Caco-2 (cell line): Measurements from ENCODE around the gene PAX7. TPM values are rescaled to one million over a fixed set of nuclear protein-coding genes. Genes with fewer than 3 reads are reported as not detected.

Source experiments
- BruUV-seq: library from RNA; stranded (reverse); fragments of 400-500 nt; replicated peaks from 2 replicates; lab custom pipeline; 2021; lab: Mats Ljungman, UMichigan
- CTCF ChIA-PET: fragments of 300-600 bp; sonication (Branson Sonifier 250); formaldehyde crosslinking; loops from one replicate; lab custom pipeline; 2022; ENCODE audit warnings: antibody characterized with exemption; lab: Charles Lee
- POLR2A ChIA-PET: fragments of 300-600 bp; sonication (Branson Sonifier 250); formaldehyde crosslinking; loops from one replicate; lab custom pipeline; 2022; ENCODE audit warnings: antibody characterized with exemption; lab: Charles Lee
- DNase-seq, 2 experiments: peaks; one replicate each; pipeline versions ENCODE4 v3.0.0 to v3.0.0-alpha.2; 2020 to 2022
- H3K27me3 ChIP-seq: replicated peaks from 2 replicates; pipeline ENCODE4 v1.6.0; 2011; ENCODE audit warnings: low read length; ENCODE audit not compliant: control insufficient read depth, insufficient read depth
- H3K36me3 ChIP-seq: 2 replicates; pipeline ENCODE4 v1.5.1; 2011; ENCODE audit warnings: low read length; ENCODE audit not compliant: control insufficient read depth, insufficient read depth
- H3K4me1 ChIP-seq: fragments of 250-450 bp; sonication (Bioruptor Pico); 2 replicates; pipeline ENCODE4 v1.5.1; 2020; ENCODE audit warnings: mild to moderate bottlenecking
- H3K4me3 ChIP-seq: 2 replicates; pipeline ENCODE4 v1.5.1; 2011; ENCODE audit warnings: low read depth, mild to moderate bottlenecking, control low read depth, low read length
- H3K9me3 ChIP-seq: fragments of 250-450 bp; sonication (Bioruptor Pico); 2 replicates; pipeline ENCODE4 v1.5.1; 2020; ENCODE audit warnings: mild to moderate bottlenecking, moderate library complexity
- H3K27ac Mint-ChIP-seq: one replicate; pipeline ENCODE4 v1.8.0; 2022; ENCODE audit warnings: mixed read lengths; ENCODE audit not compliant: unreplicated experiment
- H3K27me3 Mint-ChIP-seq: one replicate; pipeline ENCODE4 v1.8.0; 2022; ENCODE audit warnings: mixed read lengths; ENCODE audit not compliant: insufficient read depth, unreplicated experiment
- H3K36me3 Mint-ChIP-seq: one replicate; pipeline ENCODE4 v1.8.0; 2022; ENCODE audit warnings: mild to moderate bottlenecking, mixed read lengths; ENCODE audit not compliant: insufficient read depth, unreplicated experiment
- H3K4me1 Mint-ChIP-seq: one replicate; pipeline ENCODE4 v1.8.0; 2022; ENCODE audit warnings: low read depth, mixed read lengths; ENCODE audit not compliant: unreplicated experiment
- H3K4me3 Mint-ChIP-seq: one replicate; pipeline ENCODE4 v1.8.0; 2022; ENCODE audit warnings: mild to moderate bottlenecking, moderate library complexity, mixed read lengths; ENCODE audit not compliant: unreplicated experiment
- H3K9me3 Mint-ChIP-seq: one replicate; pipeline ENCODE4 v1.8.0; 2022; ENCODE audit warnings: mixed read lengths; ENCODE audit not compliant: unreplicated experiment
- intact Hi-C: fragments of 100-400 bp; cut with micrococcal nuclease; formaldehyde crosslinking; loops from one replicate; pipeline ENCODE4 v1.10.0; 2022; ENCODE audit not compliant: unreplicated experiment
- total RNA-seq: library from RNA; stranded (reverse); gene quantifications from 2 replicates; pipeline ENCODE4 v1.2.3, GENCODE V29; 2022
- TF ChIP-seq, protein P1 (sequence below), 2 experiments: fragments of 200-600 bp in 1 of 2; IDR thresholded peaks; 1 replicate in 1 of 2; 2 replicates in 1 of 2; pipeline versions ENCODE4 v1.5.1 to v1.8.0; 2011 to 2022; ENCODE audit warnings: antibody characterized with exemption in 1 of 2, control low read depth in 1 of 2, inconsistent platforms in 1 of 2, low read depth in 1 of 2, low read length in 1 of 2, mild to moderate bottlenecking in 1 of 2, moderate library complexity in 1 of 2; ENCODE audit not compliant: insufficient read depth in 1 of 2, severe bottlenecking in 1 of 2, unreplicated experiment in 1 of 2

Gene PAX7
- total RNA-seq, 1 experiment from 2014 or later, result 0.18 TPM

DNA sequence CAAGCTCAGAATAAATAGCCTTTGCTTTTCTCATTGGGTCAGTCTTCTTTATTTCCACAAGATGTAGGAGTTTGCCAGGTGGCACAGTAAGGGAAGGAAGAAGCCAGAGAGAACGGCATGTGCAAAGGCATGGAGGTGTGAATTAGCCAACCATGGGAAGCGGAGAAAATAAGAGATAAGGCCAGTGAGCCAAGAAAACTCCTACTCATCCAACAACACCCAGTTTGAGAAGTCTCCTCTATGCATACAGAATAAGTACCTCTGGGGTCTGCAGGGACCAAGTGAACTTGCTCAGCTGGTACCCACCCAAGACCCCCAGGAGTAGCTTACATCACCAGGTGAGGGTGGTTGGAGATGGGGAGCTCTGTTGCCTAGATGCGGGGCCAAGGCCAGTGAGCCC is 162.1 kb downstream of the PAX7 start:
- no peak overlapping the region for H3K4me3 Mint-ChIP-seq
- POLR2A ChIA-PET, result interaction anchor here (0.5 kb wide), 1 partner anchor 67 kb away, joined by 6 read pairs; no protein-coding TSS in a partner anchor

DNA sequence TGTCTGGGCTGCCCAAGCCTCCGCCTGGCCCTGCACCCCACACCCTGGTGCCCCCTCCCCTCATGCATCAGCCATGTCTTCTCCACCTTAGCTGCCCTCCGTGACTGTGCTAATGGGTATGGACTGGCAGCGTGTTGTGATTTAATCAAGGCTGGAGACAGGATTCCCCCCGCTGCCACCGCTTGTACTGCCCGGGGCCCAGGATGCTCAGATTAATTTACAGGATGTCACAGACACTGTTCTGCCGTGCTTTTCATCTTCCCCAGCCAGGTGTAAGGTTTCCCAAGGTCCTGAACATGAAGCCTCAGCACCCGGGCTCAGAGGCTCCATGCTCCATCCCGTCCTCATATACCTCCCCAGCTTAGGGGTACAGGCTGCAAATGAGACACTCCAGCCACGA is 162.5 kb downstream of the PAX7 start:
- no peak overlapping the region for H3K4me3 Mint-ChIP-seq
- no peak for DNase-seq
- Histone ChIP-seq H3K36me3 (no peaks in the 10 kb centered on the region), H3K4me3 (no peak overlapping the region), H3K4me1 (no peaks in the 10 kb centered on the region), H3K27me3 (no peaks in the 10 kb centered on the region; the same call in 1 of the 2 replicates), H3K9me3 (no peaks in the 10 kb centered on the region)
- BruUV-seq, result no TSS peak
- intact Hi-C loops, result no loop called here
- H3K27me3 Mint-ChIP-seq, result peaks cover 20% of the 10 kb centered on the region
- ChIA-PET POLR2A (interaction anchor here (0.5 kb wide), 1 partner anchor 67 kb away, joined by 6 read pairs; no protein-coding TSS in a partner anchor), CTCF (no interaction called here)
- no peaks in the 10 kb centered on the region for H3K4me1 Mint-ChIP-seq
- H3K36me3 Mint-ChIP-seq, result no peaks in the 10 kb centered on the region
- H3K27ac Mint-ChIP-seq, result no peak overlapping the region
- TF ChIP-seq, protein P1, sequence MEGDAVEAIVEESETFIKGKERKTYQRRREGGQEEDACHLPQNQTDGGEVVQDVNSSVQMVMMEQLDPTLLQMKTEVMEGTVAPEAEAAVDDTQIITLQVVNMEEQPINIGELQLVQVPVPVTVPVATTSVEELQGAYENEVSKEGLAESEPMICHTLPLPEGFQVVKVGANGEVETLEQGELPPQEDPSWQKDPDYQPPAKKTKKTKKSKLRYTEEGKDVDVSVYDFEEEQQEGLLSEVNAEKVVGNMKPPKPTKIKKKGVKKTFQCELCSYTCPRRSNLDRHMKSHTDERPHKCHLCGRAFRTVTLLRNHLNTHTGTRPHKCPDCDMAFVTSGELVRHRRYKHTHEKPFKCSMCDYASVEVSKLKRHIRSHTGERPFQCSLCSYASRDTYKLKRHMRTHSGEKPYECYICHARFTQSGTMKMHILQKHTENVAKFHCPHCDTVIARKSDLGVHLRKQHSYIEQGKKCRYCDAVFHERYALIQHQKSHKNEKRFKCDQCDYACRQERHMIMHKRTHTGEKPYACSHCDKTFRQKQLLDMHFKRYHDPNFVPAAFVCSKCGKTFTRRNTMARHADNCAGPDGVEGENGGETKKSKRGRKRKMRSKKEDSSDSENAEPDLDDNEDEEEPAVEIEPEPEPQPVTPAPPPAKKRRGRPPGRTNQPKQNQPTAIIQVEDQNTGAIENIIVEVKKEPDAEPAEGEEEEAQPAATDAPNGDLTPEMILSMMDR (IDR thresholded peaks at IDR 0.05; ENCODE audit: insufficient read depth in 1 of 2, low read depth in 1 of 2, low read length in 1 of 2, severe bottlenecking in 1 of 2, unreplicated experiment in 1 of 2), result no peak
- no peaks in the 10 kb centered on the region for H3K9me3 Mint-ChIP-seq

More for the DNA sequence above, 162.1 kb downstream of the PAX7 start:
- Mint-ChIP-seq H3K4me1 (no peaks in the 10 kb centered on the region), H3K9me3 (no peaks in the 10 kb centered on the region), H3K36me3 (no peaks in the 10 kb centered on the region), H3K27ac (no peak overlapping the region), H3K27me3 (peaks cover 20% of the 10 kb centered on the region)
- Histone ChIP-seq H3K4me1 (no peaks in the 10 kb centered on the region), H3K4me3 (no peak overlapping the region), H3K36me3 (no peaks in the 10 kb centered on the region), H3K27me3 (no peaks in the 10 kb centered on the region; the same call in none of the 2 replicates), H3K9me3 (no peaks in the 10 kb centered on the region)
- intact Hi-C loops, result no loop called here
- CTCF ChIA-PET, result no interaction called here
- no peak for DNase-seq
- no TSS peak for BruUV-seq
- TF ChIP-seq, protein P1 (IDR thresholded peaks at IDR 0.05; ENCODE audit: insufficient read depth in 1 of 2, low read depth in 1 of 2, low read length in 1 of 2, severe bottlenecking in 1 of 2, unreplicated experiment in 1 of 2), result no peak

DNA sequence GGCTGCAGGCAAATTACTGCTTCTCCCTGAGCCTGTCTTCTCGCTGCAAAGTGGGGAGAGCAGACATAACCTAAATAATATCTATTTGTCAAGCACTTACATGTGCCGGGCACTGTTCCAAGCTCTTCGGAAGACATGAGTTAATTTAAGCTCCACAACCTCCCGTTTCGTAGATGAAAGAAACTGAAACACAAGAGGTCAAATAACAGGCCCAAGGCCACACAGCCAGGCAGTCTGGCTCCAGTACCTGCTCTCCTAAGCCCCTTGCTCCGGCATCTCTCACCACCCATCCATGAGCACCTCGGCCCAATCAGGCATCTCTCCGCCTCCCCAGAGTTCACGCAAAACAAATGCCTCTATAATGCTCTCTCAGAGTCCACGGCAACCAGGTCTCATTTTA is 163.4 kb downstream of the PAX7 start:
- CTCF ChIA-PET, result interaction anchor here (1.3 kb wide), 1 partner anchor 8 kb away, joined by 3 read pairs; no protein-coding TSS in a partner anchor
- Histone ChIP-seq H3K4me1 (no peaks in the 10 kb centered on the region), H3K27me3 (no peaks in the 10 kb centered on the region; the same call in 1 of the 2 replicates), H3K36me3 (no peaks in the 10 kb centered on the region), H3K4me3 (no peak overlapping the region), H3K9me3 (no peaks in the 10 kb centered on the region)
- POLR2A ChIA-PET, result no interaction called here
- H3K4me1 Mint-ChIP-seq, result no peaks in the 10 kb centered on the region
- intact Hi-C loops, result no loop called here
- no TSS peak for BruUV-seq
- no peak overlapping the region for H3K27ac Mint-ChIP-seq
- peaks cover 20% of the 10 kb centered on the region for H3K27me3 Mint-ChIP-seq
- no peak for DNase-seq
- H3K4me3 Mint-ChIP-seq, result no peak overlapping the region
- H3K36me3 Mint-ChIP-seq, result no peaks in the 10 kb centered on the region
- TF ChIP-seq, protein P1 (IDR thresholded peaks at IDR 0.05; ENCODE audit: insufficient read depth in 1 of 2, low read depth in 1 of 2, low read length in 1 of 2, severe bottlenecking in 1 of 2, unreplicated experiment in 1 of 2), result no peak
- no peaks in the 10 kb centered on the region for H3K9me3 Mint-ChIP-seq
